WTC11 (cell line): ENCODE measurements around the gene BZW2.

Experiments
- CBFB ChIP-seq: sonication (generic); formaldehyde crosslinking; IDR thresholded peaks from 2 replicates; pipeline ENCODE4 v1.8.1; 2022; ENCODE audit warnings: mild to moderate bottlenecking, low read depth, missing genetic modification reagents
- FOXP1 ChIP-seq: sonication (generic); formaldehyde crosslinking; IDR thresholded peaks from 2 replicates; pipeline ENCODE4 v1.8.0; 2022; ENCODE audit warnings: missing genetic modification reagents, mild to moderate bottlenecking, moderate library complexity, borderline replicate concordance
- JUN ChIP-seq: sonication (generic); formaldehyde crosslinking; IDR thresholded peaks from 2 replicates; pipeline ENCODE4 v1.8.0; 2023; ENCODE audit warnings: mild to moderate bottlenecking, missing genetic modification reagents
- MXD4 ChIP-seq: fragments of 250-450 bp; sonication (Bioruptor Pico); IDR thresholded peaks from 2 replicates; pipeline ENCODE4 v1.8.0; 2021; ENCODE audit warnings: mild to moderate bottlenecking, moderate library complexity, borderline replicate concordance
- NFYB ChIP-seq: sonication (generic); formaldehyde crosslinking; conservative IDR thresholded peaks from 2 replicates; pipeline ENCODE4 v1.8.0; 2022; ENCODE audit warnings: low read depth, missing genetic modification reagents
- NR2C2 ChIP-seq: sonication (generic); formaldehyde crosslinking; IDR thresholded peaks from 2 replicates; pipeline ENCODE4 v1.8.0; 2022; ENCODE audit warnings: mild to moderate bottlenecking, missing genetic modification reagents
- SMAD3 ChIP-seq: sonication (generic); formaldehyde crosslinking; IDR thresholded peaks from 2 replicates; pipeline ENCODE4 v1.8.0; 2022; ENCODE audit warnings: missing genetic modification reagents, mild to moderate bottlenecking, borderline replicate concordance
- TEAD1 ChIP-seq: sonication (generic); formaldehyde crosslinking; IDR thresholded peaks from 2 replicates; pipeline ENCODE4 v1.8.0; 2022; ENCODE audit warnings: mild to moderate bottlenecking, missing genetic modification reagents
- ZNF121 ChIP-seq: sonication (generic); formaldehyde crosslinking; IDR thresholded peaks from 2 replicates; pipeline ENCODE4 v1.8.0; 2023; ENCODE audit warnings: missing genetic modification reagents
- ZNF138 ChIP-seq: sonication (generic); formaldehyde crosslinking; conservative IDR thresholded peaks from 2 replicates; pipeline ENCODE4 v1.8.1; 2022; ENCODE audit warnings: mild to moderate bottlenecking, moderate library complexity, missing genetic modification reagents
- TF ChIP-seq, protein P1 (sequence below): fragments of 200-600 bp; IDR thresholded peaks from 2 replicates; pipeline ENCODE4 v1.8.0; 2022; ENCODE audit warnings: antibody characterized with exemption
- TF ChIP-seq, protein P2 (sequence below): sonication (generic); formaldehyde crosslinking; IDR thresholded peaks from 2 replicates; pipeline ENCODE4 v1.8.1; 2023; ENCODE audit warnings: mild to moderate bottlenecking, missing genetic modification reagents, moderate library complexity
- TF ChIP-seq, protein P3 (sequence below): sonication (generic); formaldehyde crosslinking; conservative IDR thresholded peaks from 2 replicates; pipeline ENCODE4 v1.8.1; 2022; ENCODE audit warnings: mild to moderate bottlenecking, missing genetic modification reagents

DNA sequence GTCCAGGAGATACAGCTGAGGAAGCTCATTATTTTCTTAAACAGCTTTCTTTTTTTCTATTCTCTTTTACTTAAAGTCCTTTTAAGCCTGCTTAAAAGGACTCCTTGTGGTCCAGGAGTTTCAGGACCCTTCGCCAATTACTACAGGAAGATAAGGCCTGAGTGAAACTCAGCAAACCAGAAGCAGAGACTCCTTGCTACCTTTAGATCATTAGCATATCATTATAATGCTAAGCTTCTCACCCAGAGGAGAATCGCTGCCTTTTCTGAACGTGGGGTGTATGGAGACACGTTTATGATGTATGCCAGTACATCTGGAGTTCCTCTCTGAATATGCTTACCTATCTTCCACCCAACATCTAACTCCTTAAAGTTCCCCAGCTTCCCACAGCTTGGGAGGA, 48.0 kb upstream of the BZW2 start:
- no peak for TF ChIP-seq CBFB (CRISPR knock-in tag)
- TF ChIP-seq, protein P1, sequence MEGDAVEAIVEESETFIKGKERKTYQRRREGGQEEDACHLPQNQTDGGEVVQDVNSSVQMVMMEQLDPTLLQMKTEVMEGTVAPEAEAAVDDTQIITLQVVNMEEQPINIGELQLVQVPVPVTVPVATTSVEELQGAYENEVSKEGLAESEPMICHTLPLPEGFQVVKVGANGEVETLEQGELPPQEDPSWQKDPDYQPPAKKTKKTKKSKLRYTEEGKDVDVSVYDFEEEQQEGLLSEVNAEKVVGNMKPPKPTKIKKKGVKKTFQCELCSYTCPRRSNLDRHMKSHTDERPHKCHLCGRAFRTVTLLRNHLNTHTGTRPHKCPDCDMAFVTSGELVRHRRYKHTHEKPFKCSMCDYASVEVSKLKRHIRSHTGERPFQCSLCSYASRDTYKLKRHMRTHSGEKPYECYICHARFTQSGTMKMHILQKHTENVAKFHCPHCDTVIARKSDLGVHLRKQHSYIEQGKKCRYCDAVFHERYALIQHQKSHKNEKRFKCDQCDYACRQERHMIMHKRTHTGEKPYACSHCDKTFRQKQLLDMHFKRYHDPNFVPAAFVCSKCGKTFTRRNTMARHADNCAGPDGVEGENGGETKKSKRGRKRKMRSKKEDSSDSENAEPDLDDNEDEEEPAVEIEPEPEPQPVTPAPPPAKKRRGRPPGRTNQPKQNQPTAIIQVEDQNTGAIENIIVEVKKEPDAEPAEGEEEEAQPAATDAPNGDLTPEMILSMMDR, result no peak
- no peak for TF ChIP-seq ZNF138 (CRISPR knock-in tag)
- TF ChIP-seq FOXP1, result no peak
- TF ChIP-seq, protein P2, sequence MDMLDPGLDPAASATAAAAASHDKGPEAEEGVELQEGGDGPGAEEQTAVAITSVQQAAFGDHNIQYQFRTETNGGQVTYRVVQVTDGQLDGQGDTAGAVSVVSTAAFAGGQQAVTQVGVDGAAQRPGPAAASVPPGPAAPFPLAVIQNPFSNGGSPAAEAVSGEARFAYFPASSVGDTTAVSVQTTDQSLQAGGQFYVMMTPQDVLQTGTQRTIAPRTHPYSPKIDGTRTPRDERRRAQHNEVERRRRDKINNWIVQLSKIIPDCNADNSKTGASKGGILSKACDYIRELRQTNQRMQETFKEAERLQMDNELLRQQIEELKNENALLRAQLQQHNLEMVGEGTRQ (CRISPR knock-in tag), result no peak
- TF ChIP-seq NFYB (CRISPR knock-in tag), result no peak
- TF ChIP-seq, protein P3, sequence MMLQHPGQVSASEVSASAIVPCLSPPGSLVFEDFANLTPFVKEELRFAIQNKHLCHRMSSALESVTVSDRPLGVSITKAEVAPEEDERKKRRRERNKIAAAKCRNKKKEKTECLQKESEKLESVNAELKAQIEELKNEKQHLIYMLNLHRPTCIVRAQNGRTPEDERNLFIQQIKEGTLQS (CRISPR knock-in tag), result no peak
- no peak for TF ChIP-seq MXD4 (CRISPR knock-in tag)
- no peak for TF ChIP-seq ZNF121 (CRISPR knock-in tag)
- TF ChIP-seq JUN (CRISPR knock-in tag), result no peak
- no peak for TF ChIP-seq SMAD3 (CRISPR knock-in tag)
- TF ChIP-seq TEAD1 (CRISPR knock-in tag), result no peak
- TF ChIP-seq NR2C2 (CRISPR knock-in tag), result no peak
